Skeletal muscle cell (primary cell): Measurements from ENCODE around the gene TBC1D10B.
"Not testable (repeated sequence)": the region's sequence is repeated elsewhere in the genome, so short reads cannot be mapped to it uniquely, and the experiment has no call there.

Experiments
- DNase-seq: peaks from one replicate; pipeline ENCODE4 v3.0.0-alpha.2; 2010; ENCODE audit warnings: low read depth
- H3K4me3 ChIP-seq: 2 replicates; pipeline ENCODE4 v1.5.1; 2011; ENCODE audit warnings: low read depth, mild to moderate bottlenecking, control low read depth, low read length, moderate library complexity

TBC1D10B gene

GRCh38 chr16:30357715-30358576, 12.3 kb downstream of the TBC1D10B start:
- DNase-seq = no peak

DNA sequence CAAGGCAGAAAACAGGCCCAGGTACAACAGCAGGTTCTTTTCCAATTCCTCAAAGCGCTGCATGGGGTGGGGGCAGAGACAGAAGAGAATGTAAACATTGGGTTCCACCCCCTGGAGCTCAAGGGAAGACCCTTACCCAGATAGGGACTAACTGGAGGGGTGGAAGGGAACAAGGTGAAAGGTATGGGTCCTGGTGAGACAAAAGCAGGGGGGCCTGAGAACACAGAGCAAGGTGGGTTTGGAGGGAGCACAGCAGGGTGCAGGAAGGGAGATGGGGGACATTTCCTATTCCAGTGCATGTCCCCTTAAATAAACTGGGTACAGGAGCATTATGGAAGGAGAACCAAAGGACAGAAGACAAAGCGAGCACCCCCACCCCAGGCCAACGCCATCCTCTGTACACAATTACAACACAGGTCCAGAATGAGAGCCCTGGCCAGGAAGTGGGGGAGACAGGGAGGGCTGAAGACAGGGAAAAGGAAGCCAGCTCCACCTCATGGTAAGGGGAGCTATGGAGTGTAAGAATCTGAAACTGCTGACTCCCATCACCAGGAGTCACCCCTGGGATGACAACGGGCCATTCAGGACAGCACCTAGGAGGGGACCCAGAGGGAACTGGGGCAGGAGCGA, 13.1 kb downstream of the TBC1D10B start:
- H3K4me3 ChIP-seq = no peak overlapping the region

More at GRCh38 chr16:30357715-30358576, 12.3 kb downstream of the TBC1D10B start:
- no peak overlapping the region for H3K4me3 ChIP-seq

DNA sequence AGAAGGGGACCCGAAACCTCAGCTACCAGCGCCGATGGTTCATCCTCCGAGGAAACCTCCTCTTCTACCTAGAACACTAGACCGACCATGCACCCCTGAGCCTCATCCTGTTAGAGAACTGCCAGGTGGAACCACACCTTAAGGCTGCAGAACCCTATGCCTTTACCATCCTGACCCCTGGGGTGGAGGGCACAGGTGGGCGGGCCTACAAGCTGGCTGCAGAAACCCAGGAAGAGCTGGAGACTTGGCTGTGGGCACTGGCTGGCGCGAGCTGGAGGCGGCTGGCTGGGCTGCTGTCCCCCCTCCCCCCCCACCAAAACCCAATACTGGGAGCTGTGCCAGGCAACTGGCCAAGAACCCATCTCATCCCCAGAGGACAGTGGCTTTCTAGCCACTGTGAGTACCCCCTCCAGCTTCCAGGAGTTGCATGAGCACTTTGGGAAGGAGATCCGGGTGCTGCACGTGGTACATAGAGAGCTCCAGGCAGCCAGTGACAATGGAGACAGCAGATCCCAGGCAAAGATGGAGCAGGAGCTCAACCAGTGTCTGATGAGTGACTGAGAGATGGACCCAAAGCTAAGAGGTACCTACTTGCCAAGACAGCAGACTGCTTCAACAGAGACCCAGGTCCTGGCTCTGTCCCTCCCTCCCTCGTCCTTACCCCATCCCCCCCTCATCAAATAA, 13.8 kb downstream of the TBC1D10B start:
- H3K4me3 ChIP-seq = no peak overlapping the region
- no peak for DNase-seq

More for the DNA sequence above, 13.1 kb downstream of the TBC1D10B start:
- DNase-seq = no peak

DNA sequence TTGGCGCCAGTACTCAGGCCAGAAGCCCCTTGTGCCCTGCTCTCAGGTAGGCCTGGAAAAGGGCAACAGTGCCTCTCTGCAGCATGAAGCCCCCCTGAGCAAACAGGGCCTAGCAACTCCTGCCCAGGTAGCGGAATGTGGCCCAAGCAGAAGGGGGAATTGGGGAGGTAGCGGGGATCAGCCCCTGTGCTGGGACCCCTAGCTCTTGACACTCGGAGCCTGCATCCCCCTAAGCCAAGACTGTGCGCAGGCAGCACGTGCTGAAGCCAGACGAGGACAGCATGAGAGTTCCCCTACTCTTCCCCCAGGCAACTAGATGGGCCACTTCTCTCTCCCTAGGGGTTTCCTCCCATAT, 14.4 kb downstream of the TBC1D10B start:
- DNase-seq = no peak
- H3K4me3 ChIP-seq = peak overlapping the region; percentile 82

GRCh38 chr16:30355144-30355953, 14.9 kb downstream of the TBC1D10B start, which contains the start of gene CD2BP2:
Gene CD2BP2, minus strand, starts transcription at chr16:30355308. Its CDS starts 627 bp downstream, at chr16:30354681.
- H3K4me3 ChIP-seq = peak within 1 kb of the TSS; percentile 82
- DNase-seq = peak; percentile 99

DNA sequence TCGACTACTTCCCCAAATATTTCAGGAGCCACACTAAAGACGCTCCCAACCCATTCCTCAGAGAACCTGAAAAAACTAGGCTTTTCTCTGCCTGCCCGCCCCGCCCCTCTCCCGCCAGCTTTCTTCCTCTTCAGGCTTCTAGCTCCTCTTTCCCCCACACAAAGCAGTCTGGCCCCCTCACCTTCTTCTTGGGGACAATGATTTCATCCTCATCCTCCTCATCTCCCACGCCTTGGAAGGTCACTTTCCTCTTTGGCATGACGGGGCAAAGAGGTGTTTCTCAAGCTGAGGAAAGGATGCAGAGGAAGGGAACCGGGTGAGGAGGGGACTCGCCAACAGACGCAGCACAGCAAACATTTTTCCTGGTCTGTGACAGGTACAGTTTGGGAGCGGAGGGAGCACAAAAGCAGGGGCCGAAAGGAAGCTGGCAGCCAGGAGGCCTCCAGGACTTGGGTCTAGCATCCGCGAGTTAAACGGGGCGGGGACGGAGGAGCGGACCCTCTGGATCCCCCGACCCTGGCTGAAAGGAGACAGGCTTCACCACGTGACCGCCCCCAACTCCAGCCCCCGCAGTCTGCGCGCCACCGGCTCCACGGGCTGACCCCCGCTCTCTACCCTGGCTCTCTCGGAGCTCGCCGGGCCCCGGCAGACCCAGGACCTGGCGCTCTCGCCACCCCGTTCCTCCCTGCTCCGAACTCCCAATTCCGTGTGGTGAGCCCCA, 15.7 kb downstream of the TBC1D10B start:
- H3K4me3 ChIP-seq = peak overlapping the region; percentile 82
- no peak for DNase-seq

DNA sequence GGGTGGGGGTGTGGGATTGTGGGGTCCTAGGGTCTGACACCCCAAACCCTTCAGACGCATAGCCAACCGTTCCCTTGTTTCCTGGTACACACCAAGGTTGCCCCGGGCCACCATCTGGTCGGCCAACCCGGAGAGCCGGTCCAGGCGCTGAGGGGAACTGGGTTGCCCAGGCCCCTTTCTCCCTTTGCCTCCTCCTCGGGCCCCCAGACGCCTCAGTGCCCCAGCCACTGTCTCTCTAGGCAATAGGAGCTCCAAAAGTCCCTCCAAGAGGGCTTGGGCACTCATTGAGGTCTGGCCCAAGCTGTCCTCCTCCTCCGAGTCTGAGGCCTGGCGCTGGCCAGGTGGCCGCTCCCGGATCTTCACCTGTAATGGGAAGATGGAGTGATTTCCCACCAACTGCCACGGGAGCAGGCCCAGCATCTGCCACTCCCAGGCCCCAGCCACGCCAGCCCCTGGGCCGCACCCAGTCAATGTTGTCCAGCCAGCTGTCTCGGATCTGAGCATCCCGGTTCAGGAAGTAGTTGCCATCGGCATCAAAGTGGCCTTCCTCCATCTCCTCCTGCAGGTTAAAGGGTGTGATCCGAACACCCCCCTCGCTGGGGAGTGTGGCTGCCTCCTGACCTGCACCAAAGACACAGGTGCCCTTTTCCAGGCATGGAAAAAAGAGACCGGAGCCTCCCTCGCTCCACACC, 16.7 kb downstream of the TBC1D10B start:
- H3K4me3 ChIP-seq = peak overlapping the region; percentile 82
- no peak for DNase-seq

- H3K4me3 ChIP-seq = no peak overlapping the region
- DNase-seq = no peak
Measured at GRCh38 chr16:30352488-30353401, 17.5 kb downstream of the TBC1D10B start.

DNA sequence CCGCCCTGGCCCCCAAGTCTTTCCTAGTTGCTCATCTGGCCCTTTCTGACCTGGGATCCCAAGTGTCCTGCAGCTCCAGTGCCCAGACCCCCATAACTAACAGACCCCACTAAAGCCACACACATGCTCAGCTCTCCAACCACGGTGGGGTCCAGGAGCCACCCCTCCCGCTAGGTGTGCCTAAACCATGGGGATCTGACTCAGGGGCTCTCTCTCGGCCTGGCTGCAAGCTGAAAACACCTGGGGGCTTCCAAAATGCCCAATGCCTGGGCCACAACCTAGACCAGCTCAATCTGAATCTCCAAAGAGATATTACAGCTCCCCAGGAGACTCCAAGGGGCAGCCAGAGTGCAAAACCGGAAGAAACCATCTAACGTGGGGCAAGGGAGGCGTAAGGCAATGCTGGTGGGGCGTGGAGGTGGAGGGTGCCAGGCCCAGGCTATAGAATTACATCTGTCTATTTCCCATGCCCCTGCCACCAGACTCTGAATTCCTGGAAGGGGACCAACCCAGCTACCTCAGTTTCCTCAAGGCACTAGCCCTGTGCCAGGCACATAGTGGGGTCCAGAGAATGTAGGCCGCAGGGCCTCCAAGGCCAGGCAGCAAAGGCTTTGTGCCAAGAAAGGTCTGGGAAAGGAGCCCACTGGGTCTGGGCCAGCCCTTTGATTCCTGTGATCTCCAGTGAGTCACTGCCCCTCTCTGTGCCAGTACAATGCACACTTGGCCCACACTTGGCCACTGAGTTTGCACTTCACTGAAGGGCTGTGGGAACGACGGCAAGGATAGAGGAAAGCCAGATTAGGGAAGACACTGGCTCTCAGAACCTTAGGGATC, 18.5 kb downstream of the TBC1D10B start:
- peak; percentile 76 for DNase-seq
- H3K4me3 ChIP-seq = no peak overlapping the region

DNA sequence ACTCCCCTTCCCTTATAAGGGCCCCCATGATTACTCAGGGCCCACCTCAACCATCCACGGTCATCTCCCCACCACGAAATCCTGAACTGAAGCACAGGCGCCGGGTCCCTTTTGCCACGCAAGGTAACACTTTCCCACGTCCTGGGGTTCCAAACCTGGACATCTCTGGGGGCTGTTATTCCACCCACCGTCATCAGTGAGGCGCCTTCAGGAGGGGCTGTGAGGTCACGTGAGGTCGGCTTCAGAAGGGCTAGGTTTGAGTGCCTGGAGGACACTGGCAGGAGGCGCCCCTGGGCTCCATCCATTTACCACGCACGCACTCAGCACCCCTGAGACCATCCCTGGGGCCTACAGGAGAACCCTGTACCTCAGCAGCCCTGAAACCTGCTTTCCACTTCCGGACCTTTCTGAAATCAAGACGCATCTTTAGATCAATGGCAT, 19.3 kb downstream of the TBC1D10B start:
- H3K4me3 ChIP-seq = no peak overlapping the region
- no peak for DNase-seq

DNA sequence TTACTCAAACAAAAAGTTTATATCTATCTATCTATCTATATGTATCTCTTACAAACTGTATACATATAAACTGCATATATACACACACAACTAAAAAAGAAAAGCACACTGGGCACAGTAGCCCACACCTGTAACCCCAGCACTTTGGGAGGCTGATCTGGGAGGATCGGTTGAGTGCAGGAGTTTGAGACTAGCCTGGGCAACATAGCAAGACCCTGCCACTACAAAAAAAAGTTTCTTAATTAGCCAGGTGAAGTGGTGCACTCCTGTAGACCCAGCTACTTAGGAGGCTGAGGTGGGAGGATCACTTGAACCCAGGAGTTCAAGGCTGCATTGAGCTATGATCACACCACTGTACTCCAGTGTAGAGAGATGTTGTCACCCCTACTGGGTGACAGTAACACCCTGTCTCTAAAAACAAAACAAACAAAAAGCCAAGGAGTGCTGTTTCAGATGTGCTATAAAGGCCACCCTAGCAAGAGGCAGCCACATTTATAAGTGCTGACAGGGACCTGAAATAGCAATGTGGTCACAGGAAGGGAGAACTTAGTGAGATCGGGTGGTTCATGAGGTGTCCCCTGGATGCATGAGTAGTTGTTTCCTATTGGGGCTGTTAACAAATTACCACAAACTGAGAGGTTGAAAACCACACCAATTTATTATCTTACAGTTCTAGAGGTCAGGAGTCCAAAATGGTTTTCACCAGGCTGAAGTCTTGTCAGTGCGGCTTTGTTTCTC, 20.0 kb downstream of the TBC1D10B start:
- no peak for DNase-seq

GRCh38 chr16:30349675-30350074, 20.6 kb downstream of the TBC1D10B start:
- no peak overlapping the region for H3K4me3 ChIP-seq
- DNase-seq = no peak

More for the DNA sequence above, 20.0 kb downstream of the TBC1D10B start:
- no peak overlapping the region for H3K4me3 ChIP-seq

- DNase-seq = no peak
- H3K4me3 ChIP-seq = no peak overlapping the region
Measured at GRCh38 chr16:30348929-30349328, 21.4 kb downstream of the TBC1D10B start.

GRCh38 chr16:30348113-30348512, 22.2 kb downstream of the TBC1D10B start:
- no peak for DNase-seq
- H3K4me3 ChIP-seq = no peak overlapping the region

DNA sequence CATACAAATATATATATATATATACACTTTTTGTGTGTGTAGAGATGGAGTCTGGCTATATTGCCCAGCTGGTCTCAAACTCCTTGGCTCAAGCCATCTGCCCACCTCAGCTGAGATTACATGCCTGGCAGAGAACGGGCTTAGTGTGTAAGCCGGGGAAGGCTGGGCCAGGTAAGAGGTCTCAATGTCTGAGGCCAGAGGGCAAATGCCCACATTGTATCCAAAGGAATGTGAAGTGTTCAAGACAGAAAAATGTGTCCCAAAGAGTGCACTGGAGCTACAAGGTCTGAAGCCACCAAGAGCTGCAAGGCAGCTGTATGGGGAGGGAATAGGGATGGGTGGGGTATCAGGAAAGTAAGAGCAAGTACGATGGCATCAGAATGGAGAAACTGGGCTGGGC, 24.0 kb downstream of the TBC1D10B start:
- no peak overlapping the region for H3K4me3 ChIP-seq
- DNase-seq = no peak

- DNase-seq, H3K4me3 ChIP-seq: not testable (repeated sequence)
Measured at GRCh38 chr16:30343491-30343820, 26.8 kb downstream of the TBC1D10B start.
